Stimulated activated CD4-positive, alpha-beta T cell treated with anti-CD3 and anti-CD28 coated beads, Interleukin-12 subunit alpha, Interleukin-12 subunit beta, amount 100 ng/mL, for 24 hours (primary cell): ENCODE measurements around the gene MAP4K2.
"Not testable (repeated sequence)": the region's sequence is repeated elsewhere in the genome, so short reads cannot be mapped to it uniquely, and the experiment has no call there.

Source experiments
- DNase-seq, 2 experiments: peaks; one replicate each; pipeline ENCODE4 v3.0.0-alpha.2; 2020; ENCODE audit warnings: low read depth in 2 of 2

MAP4K2 gene

GRCh38 chr11:64838600-64839334, 35.8 kb upstream of the MAP4K2 start:
- DNase-seq: no peak

GRCh38 chr11:64837887-64838351, 34.9 kb upstream of the MAP4K2 start:
- no peak for DNase-seq

- no peak for DNase-seq
Observed at GRCh38 chr11:64836448-64837072, 33.5 kb upstream of the MAP4K2 start.

DNA sequence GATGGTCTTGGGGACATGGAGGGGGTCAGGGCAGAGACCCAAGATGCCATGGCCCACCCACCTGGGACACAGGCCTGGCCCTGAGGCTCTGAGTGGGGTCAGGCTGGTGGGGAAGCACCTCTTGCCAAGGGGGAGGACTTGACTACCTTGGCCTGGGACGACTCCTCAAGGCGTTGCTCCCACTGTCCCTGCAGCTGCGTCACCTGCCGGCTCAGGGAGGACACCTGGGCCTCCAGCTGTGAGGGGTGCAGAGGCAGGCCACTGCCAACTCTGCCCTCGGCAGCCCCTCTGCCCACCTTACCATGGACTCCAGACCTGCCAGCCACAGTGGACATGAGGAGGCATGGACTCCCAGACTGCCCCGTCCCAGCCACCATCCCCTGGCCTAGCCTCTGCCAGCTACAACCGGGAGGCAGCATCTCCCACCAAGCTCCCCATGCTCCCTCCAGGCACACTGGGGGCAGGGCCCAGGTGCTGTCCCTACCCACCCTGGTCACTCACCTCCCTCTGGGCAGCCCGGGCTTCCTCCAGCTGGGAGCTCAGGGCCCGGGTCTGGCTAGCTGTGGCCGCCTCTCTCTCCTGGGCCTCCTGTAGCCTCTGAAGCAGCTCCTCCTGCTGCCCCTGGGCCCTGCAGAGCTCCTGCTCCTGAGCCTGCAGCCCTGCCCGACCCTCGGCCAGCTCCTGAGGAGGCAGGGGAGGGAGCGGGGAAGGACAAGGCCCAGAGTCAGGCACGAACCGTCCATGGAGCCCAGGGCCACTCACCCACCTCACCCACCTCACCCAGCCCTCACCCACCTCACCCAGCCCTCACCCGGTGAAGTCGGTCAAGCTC, 32.8 kb upstream of the MAP4K2 start:
- DNase-seq: no peak

- DNase-seq: no peak
Observed at GRCh38 chr11:64834723-64835615, 32.0 kb upstream of the MAP4K2 start.

GRCh38 chr11:64834031-64834722, 31.2 kb upstream of the MAP4K2 start:
- no peak for DNase-seq

GRCh38 chr11:64833509-64833908, 30.5 kb upstream of the MAP4K2 start:
- no peak for DNase-seq

DNA sequence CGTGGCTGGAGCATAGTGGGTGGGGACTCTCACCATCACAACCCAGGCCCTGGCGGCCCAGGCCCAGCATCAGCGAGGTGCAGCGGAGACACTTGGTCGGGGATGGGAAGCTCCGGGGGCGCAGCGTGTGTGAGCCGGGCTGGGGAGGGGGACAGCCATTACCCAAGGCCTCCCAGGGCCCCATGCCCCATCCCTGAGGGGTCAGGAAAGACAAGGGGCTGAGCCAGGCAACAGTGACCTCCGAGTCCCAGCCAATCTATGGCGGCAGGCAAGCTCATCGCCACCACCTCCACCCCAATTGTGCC, 30.1 kb upstream of the MAP4K2 start:
- no peak for DNase-seq

GRCh38 chr11:64832467-64833197, 29.6 kb upstream of the MAP4K2 start:
- no peak for DNase-seq

DNA sequence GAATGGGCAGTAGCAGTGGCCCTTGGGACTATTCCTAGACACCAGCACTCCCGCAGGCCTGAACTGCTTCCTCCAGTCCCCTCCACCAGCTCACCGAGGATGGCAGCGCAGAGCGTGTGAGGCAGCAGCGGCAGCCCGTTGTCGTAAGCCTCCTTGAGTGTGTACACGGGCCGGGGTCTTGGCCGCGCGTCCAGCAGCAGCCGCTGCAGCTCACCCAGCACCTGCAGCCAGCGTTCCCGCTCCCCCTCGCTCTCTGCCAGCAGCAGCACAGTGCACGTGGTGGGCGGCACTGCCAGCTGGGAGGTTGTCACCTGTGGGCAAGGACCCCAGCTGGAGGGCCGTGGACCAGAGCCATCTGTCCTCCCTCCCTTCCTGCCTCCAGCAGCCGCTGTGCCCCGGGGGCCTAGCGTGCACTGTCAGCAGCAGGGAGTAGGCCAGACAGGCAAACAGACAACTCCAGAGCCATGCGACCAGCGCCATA, 28.4 kb upstream of the MAP4K2 start:
- no peak for DNase-seq

GRCh38 chr11:64829536-64830251, 26.7 kb upstream of the MAP4K2 start:
- DNase-seq: no peak

GRCh38 chr11:64827451-64827839, 24.4 kb upstream of the MAP4K2 start:
- DNase-seq: no peak

- DNase-seq: no peak
Observed at GRCh38 chr11:64826578-64827450, 23.8 kb upstream of the MAP4K2 start.

DNA sequence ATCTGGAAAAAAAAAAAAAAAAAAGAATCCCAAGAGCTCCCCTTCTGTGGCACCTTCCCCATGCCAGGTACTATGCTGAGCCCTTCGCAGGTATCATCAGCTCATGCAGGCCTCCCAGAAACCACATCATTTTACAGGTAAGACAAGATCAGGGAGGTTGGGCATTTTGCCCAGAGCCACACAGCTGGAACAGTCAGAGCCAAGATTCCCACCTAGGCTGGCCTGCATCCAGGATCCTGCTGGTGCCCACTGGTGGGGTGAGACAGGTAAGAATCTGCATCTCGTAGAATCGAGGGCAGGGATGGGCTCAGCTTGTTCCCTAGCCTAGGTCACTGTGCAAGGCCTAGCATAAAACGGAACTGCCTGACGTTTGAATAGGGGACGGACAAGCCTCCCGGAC, 23.0 kb upstream of the MAP4K2 start:
- no peak for DNase-seq

- DNase-seq: no peak
Observed at GRCh38 chr11:64823568-64824119, 20.6 kb upstream of the MAP4K2 start.

DNA sequence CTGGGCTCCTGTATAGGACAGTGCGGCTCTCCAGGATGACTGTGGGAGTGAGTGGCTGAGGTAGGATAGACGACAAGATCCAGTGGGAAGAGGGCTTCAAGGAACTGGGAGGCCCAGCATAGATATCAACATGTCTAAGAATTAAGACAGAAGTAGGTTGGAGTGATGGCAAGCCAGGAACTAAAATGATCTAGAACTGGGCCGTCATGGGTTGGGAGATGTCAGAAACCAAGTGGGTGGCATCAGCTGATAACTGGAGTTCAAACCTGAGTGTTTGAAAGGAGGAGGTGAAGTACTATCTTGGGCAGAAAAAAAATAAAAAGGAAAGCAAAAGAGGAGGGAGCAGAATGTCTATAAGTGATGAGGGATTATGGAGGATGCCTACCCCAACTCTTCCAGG, 14.5 kb upstream of the MAP4K2 start:
- DNase-seq: no peak

- not testable (repeated sequence) for DNase-seq
Observed at GRCh38 chr11:64815433-64815832, 12.4 kb upstream of the MAP4K2 start.

- DNase-seq: no peak
Observed at GRCh38 chr11:64814712-64815187, 11.7 kb upstream of the MAP4K2 start.
